ENCODE data around the gene FIBCD1.

DNA sequence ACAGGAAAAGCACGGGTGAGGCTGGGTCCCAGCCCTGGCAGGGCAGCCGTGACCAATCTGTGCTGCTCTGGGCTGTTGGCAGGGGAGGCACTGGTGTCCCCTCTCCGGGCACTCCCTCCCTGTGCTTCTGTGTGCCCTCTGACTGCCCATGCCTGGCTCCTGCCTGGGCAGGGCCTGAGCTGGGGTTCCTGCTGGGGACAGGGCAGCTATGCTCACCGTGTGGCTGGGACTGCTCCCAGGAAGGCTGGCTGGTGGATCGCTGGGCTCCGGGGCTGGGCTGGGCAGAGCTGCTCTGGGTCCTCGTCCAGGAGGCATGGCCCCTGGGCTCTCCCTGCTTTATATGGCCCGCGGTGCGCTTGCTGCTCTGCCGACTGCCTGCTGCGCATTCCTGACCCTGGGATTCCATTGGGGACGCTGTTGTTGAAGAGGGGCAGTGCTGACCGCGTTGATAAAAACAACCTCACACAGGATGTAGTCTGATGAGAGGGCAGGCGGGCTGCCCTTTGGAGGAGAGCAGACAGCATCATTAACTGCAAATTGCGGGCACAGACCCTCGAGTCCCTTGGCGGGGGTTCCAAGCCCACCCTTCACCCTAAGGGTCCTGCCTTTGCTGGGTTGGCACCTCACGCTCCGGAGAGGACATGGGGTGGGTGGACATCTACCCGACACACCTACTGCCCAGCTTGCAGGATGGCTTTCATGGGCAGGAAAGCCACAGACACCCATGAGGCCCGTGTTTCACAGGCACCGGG lies 43.4 kb downstream of the FIBCD1 start:
- TF ChIP-seq, protein P1, sequence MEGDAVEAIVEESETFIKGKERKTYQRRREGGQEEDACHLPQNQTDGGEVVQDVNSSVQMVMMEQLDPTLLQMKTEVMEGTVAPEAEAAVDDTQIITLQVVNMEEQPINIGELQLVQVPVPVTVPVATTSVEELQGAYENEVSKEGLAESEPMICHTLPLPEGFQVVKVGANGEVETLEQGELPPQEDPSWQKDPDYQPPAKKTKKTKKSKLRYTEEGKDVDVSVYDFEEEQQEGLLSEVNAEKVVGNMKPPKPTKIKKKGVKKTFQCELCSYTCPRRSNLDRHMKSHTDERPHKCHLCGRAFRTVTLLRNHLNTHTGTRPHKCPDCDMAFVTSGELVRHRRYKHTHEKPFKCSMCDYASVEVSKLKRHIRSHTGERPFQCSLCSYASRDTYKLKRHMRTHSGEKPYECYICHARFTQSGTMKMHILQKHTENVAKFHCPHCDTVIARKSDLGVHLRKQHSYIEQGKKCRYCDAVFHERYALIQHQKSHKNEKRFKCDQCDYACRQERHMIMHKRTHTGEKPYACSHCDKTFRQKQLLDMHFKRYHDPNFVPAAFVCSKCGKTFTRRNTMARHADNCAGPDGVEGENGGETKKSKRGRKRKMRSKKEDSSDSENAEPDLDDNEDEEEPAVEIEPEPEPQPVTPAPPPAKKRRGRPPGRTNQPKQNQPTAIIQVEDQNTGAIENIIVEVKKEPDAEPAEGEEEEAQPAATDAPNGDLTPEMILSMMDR (IDR thresholded peaks at IDR 0.05), result peak in 1 of 6 experiments; percentile 7
- no peak for TF ChIP-seq POLR2A (IDR thresholded peaks at IDR 0.05)
